Transverse colon (tissue), 4 donors: ENCODE results near the gene ZNF248. TPM values are rescaled to one million over a fixed set of nuclear protein-coding genes. Genes with fewer than 3 reads are reported as not detected.
"Not testable (repeated sequence)": the region's sequence is repeated elsewhere in the genome, so short reads cannot be mapped to it uniquely, and the experiment has no call there.

Source experiments
- DNase-seq: peaks from one replicate; pipeline ENCODE4 v3.0.0-alpha.2; 2019
- H3K27ac ChIP-seq, 4 donors: fragments of 200-600 bp; sonication (generic); 2 replicates each; pipeline ENCODE4 v1.5.1; 2016 to 2018; ENCODE audit warnings: inconsistent platforms in 4 of 4
- H3K27me3 ChIP-seq: fragments of 200-600 bp; sonication (generic); 2 replicates; pipeline ENCODE4 v1.5.1; 2017; ENCODE audit warnings: inconsistent platforms
- H3K36me3 ChIP-seq, 4 donors: fragments of 200-600 bp; sonication (generic); 2 replicates each; pipeline ENCODE4 v1.5.1; 2017 to 2019; ENCODE audit warnings: inconsistent platforms in 4 of 4
- H3K4me1 ChIP-seq, 4 donors: fragments of 200-600 bp; sonication (generic); 2 replicates each; pipeline ENCODE4 v1.5.1; 2017 to 2020; ENCODE audit warnings: inconsistent platforms in 4 of 4
- H3K4me3 ChIP-seq, 4 donors: fragments of 200-600 bp; sonication (generic); 1 replicate in 1 of 4; 2 replicates in 3 of 4; pipeline versions ENCODE4 v1.5.1 to v1.6.1; 2017 to 2019; ENCODE audit warnings: inconsistent platforms in 4 of 4
- H3K9me3 ChIP-seq, 2 donors: fragments of 200-600 bp; sonication (generic); 2 replicates each; pipeline ENCODE4 v1.5.1; 2017 to 2019; ENCODE audit warnings: inconsistent platforms in 2 of 2
- EP300 ChIP-seq: sonication (generic); formaldehyde crosslinking; IDR thresholded peaks from one replicate; pipeline ENCODE4 v1.6.1; 2017; ENCODE audit warnings: antibody characterized with exemption, low read depth
- POLR2A ChIP-seq: fragments of 450-650 bp; IDR thresholded peaks from one replicate; pipeline ENCODE4 v1.6.1; 2016; ENCODE audit warnings: antibody characterized with exemption, mild to moderate bottlenecking, moderate library complexity
- POLR2AphosphoS5 ChIP-seq, 3 donors: sonication (generic); formaldehyde crosslinking; IDR thresholded peaks; one replicate each; pipeline ENCODE4 v1.6.1; 2016; ENCODE audit warnings: antibody characterized with exemption in 3 of 3
- WGBS, 2 donors: methylation state at CpG; one replicate each; pipeline ENCODE4 v1.1.5; 2018; ENCODE audit warnings: low coverage in 1 of 2; 5-methylcytosine and 5-hydroxymethylcytosine counted together
- in situ Hi-C, 4 donors: fragments of 200-750 bp; cut with MboI; loops; one replicate each; pipeline versions ENCODE4 v1.15.0 to v1.15.1; 2017; ENCODE audit warnings: low sequenced_read_pairs in 3 of 4, low pct_ligation_motif_present in 1 of 4, low pct_unique_long_range_greater_than_20kb in 1 of 4
- intact Hi-C: fragments of 100-400 bp; cut with DNase I; formaldehyde crosslinking; loops from one replicate; pipeline ENCODE4 v1.15.1; 2023; ENCODE audit warnings: low total_unique reads
- total RNA-seq, 4 donors: library from RNA; depleted of rRNA; stranded (reverse); fragments of >200 nt; gene quantifications; one replicate each; pipeline ENCODE4 v1.1.0, GENCODE V29; 2016
- TF ChIP-seq, protein P1 (sequence below), 5 experiments: fragments of 200-600 bp in 3 of 5; fragments of 450-650 bp in 2 of 5; sonication (generic) in 3 of 5; IDR thresholded peaks; 1 replicate in 2 of 5; 2 replicates in 3 of 5; pipeline ENCODE4 v1.5.1; 2016 to 2017; ENCODE audit warnings: antibody characterized with exemption in 5 of 5, inconsistent platforms in 3 of 5, mild to moderate bottlenecking in 2 of 5, moderate library complexity in 1 of 5

The ZNF248 gene
- total RNA-seq, 4 donors from 2014 or later, result 13.8 to 24.7 (median 19.1) TPM

GRCh38 chr10:37739181-37739580, 118.2 kb downstream of the ZNF248 start:
- H3K9me3 ChIP-seq, result no peaks in the 10 kb centered on the region

GRCh38 chr10:37738241-37738640, 119.2 kb downstream of the ZNF248 start:
- in situ Hi-C loops, H3K9me3 ChIP-seq: not testable (repeated sequence)
- 92% methylated on average over 15 of the region's 16 CpGs; no CpG with 5 or more reads in 1 of the 2 donors for WGBS, 2 donors

More at GRCh38 chr10:37739181-37739580, 118.2 kb downstream of the ZNF248 start:
- DNase-seq, result no peak
- Histone ChIP-seq H3K36me3 (no peaks in the 10 kb centered on the region), H3K4me1 (no peaks in the 10 kb centered on the region), H3K27me3 (no peaks in the 10 kb centered on the region), H3K4me3 (no peak overlapping the region), H3K27ac (no peak overlapping the region)
- in situ Hi-C loops, result no loop called here
- intact Hi-C loops, result no loop called here
- TF ChIP-seq, protein P1, sequence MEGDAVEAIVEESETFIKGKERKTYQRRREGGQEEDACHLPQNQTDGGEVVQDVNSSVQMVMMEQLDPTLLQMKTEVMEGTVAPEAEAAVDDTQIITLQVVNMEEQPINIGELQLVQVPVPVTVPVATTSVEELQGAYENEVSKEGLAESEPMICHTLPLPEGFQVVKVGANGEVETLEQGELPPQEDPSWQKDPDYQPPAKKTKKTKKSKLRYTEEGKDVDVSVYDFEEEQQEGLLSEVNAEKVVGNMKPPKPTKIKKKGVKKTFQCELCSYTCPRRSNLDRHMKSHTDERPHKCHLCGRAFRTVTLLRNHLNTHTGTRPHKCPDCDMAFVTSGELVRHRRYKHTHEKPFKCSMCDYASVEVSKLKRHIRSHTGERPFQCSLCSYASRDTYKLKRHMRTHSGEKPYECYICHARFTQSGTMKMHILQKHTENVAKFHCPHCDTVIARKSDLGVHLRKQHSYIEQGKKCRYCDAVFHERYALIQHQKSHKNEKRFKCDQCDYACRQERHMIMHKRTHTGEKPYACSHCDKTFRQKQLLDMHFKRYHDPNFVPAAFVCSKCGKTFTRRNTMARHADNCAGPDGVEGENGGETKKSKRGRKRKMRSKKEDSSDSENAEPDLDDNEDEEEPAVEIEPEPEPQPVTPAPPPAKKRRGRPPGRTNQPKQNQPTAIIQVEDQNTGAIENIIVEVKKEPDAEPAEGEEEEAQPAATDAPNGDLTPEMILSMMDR (IDR thresholded peaks at IDR 0.05), result no peak
- no peak for TF ChIP-seq POLR2A
- TF ChIP-seq POLR2AphosphoS5 (IDR thresholded peaks at IDR 0.05), result no peak
- TF ChIP-seq EP300, result no peak
- 71 to 80% methylated on average over 1 to 3 of the region's 3 CpGs for WGBS, 2 donors

GRCh38 chr10:37737336-37737735, 120.1 kb downstream of the ZNF248 start:
- intact Hi-C loops (no loop called here), in situ Hi-C loops (no loop called here)
- Histone ChIP-seq H3K36me3 (no peaks in the 10 kb centered on the region), H3K4me1 (no peaks in the 10 kb centered on the region), H3K27me3 (no peaks in the 10 kb centered on the region), H3K27ac (no peak overlapping the region), H3K4me3 (no peak overlapping the region), H3K9me3 (no peaks in the 10 kb centered on the region)
- no peak for TF ChIP-seq EP300
- no peak for TF ChIP-seq POLR2AphosphoS5 (IDR thresholded peaks at IDR 0.05)
- TF ChIP-seq, protein P1 (IDR thresholded peaks at IDR 0.05), result no peak
- TF ChIP-seq POLR2A, result no peak
- 71% methylated on average over 13 of the region's 15 CpGs; no CpG with 5 or more reads in 1 of the 2 donors for WGBS, 2 donors
- no peak for DNase-seq

More at GRCh38 chr10:37738241-37738640, 119.2 kb downstream of the ZNF248 start:
- H3K4me1 ChIP-seq, intact Hi-C loops, DNase-seq, H3K36me3 ChIP-seq, H3K4me3 ChIP-seq, H3K27ac ChIP-seq, H3K27me3 ChIP-seq: not testable (repeated sequence)

DNA sequence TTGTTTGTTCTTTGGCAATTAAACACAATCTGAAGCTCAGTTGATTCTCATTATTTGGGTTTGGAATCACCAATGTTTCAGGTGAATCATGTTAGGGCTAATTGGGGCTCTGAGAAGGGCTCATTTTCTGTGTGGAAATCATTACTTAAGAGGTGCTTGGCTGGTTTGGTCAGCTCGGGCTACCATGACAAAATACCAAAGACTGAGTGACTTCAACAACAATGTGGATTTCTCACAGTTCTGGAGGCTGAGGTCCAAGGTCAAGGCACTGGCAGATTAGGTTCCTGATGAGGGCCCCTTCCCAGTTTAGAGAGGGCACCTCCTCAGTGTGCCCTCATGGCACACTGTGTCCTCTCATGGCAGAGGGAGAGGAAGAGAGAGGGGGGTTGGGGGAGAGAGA, 121.3 kb downstream of the ZNF248 start:
- 40 to 61% methylated on average over 1 of the region's 1 CpG for WGBS, 2 donors

More for the DNA sequence above, 121.3 kb downstream of the ZNF248 start:
- intact Hi-C loops, result no loop called here
- TF ChIP-seq POLR2A (no peak), POLR2AphosphoS5 (IDR thresholded peaks at IDR 0.05) (no peak), EP300 (no peak)
- TF ChIP-seq, protein P1 (IDR thresholded peaks at IDR 0.05), result no peak
- no peaks in the 10 kb centered on the region for H3K4me1 ChIP-seq
- DNase-seq, result no peak
- no peak overlapping the region for H3K27ac ChIP-seq
- H3K36me3 ChIP-seq, result no peaks in the 10 kb centered on the region
- no peaks in the 10 kb centered on the region for H3K27me3 ChIP-seq
- in situ Hi-C loops, result no loop called here
- no peaks in the 10 kb centered on the region for H3K9me3 ChIP-seq
- no peak overlapping the region for H3K4me3 ChIP-seq
